NCI-H526 treated with DMSO at 0.1 percent for 48 hours (cell line): ENCODE data around the gene CIRBP.

ENCODE experiments used
- DNase-seq: peaks from one replicate; lab custom pipeline; 2025; lab: John Stamatoyannopoulos, UW

CIRBP gene

DNA sequence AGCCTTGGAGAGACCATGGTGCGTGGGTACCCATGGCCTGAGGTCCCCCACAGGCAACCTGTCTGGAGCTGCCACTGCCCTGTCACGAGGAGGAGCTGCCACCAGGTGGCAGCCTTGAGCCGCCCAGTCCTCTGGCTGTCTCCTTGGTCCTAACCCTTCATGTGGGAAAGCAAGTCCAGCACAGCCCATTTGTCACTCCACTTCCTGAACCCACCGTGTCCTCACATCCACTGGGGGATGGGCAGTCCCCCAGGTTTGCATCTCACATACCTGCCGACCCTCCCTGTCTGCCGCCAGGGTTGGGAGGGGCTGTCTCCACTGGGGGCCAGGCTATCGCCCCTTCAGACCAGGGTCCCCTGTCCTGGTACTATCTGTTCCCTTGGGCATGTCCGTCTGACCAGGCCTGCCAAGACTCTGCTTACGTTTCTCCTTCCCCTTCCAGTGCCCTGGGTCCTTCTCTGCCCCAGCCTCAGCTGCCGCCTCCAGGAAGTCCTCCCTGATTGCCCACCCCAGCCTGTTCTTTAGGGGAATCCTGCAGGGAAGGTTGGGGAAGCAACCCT is 10.7 kb downstream of the CIRBP start:
- no peak for DNase-seq

DNA sequence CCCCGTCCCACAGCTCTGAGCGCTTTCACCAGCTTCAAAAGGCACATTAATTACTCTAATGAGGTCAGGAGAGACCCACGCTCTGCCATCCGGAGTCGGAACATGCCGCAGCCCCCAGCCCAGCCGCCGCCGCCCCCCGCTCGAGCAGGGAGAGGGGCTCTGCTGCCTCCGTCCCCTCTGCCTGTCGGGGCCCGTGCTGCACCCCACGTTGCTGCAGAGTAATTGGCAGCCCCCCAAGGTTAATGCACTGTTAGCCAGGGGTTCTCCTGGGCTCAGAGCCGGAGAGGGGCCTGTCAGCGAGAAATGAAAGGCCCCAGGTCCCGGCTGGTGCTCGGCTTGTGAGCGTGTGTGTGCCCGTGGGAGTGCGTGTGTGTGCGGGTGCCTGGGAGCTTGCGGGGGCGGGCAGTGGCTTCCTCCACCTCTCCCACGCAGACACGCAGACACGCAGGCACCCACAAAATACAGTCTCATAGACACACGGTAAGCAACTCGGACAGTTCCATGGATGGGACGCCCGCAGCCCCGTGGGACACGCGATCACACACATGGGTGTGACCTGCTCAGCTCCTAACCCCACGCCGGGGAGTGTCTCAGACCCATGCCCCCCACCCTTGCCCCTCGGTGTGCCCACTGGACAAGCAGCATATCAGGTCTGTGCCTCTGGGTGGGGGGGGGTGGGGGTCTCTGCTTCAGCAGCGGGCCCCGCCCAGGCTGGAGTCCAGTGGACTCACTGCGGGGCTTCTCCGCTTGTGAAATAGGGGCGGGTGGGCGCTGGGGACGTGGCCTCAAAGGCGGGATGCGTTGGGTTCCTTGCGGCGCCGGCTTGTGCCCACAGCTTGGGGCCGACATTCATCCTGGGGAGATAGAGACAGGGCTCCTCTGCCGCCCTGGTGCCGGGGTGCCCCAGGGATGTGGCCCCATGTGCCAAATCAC is 11.8 kb downstream of the CIRBP start:
- DNase-seq, result no peak

DNA sequence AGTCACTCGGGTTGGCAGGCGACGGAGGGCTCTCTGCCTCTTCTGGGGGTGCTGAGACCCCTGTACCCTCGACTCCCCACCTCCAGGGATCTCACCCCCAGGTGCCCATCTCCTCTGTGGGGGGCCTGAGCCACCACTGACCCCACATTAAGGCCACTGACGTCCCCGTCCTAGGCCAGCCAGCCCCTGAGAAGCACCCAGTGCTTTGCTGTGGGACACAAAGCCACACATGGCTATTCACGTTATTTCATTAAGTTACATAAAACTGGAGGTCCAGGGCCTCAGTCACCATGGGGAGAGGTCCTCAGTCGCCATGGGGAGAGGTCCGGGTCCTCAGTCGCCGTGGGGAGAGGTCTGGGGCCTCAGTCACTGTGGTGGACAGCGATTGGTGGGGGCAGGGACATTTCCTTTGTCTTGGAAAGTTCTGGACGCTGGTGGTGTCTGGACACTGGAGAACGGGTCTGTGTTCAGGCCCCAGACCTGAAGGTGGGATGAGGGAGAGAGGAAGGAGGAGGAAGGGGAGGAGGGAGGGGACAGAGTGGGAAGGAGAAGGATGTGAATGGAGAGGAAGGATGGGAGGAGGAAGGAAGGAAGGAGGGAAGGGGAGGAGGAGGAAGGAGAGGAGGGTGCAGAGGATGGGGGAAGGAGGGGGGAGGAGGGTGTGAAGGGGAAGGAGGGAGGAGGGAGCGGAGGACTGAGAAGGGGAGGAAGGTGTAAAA is 12.6 kb downstream of the CIRBP start:
- no peak for DNase-seq

DNA sequence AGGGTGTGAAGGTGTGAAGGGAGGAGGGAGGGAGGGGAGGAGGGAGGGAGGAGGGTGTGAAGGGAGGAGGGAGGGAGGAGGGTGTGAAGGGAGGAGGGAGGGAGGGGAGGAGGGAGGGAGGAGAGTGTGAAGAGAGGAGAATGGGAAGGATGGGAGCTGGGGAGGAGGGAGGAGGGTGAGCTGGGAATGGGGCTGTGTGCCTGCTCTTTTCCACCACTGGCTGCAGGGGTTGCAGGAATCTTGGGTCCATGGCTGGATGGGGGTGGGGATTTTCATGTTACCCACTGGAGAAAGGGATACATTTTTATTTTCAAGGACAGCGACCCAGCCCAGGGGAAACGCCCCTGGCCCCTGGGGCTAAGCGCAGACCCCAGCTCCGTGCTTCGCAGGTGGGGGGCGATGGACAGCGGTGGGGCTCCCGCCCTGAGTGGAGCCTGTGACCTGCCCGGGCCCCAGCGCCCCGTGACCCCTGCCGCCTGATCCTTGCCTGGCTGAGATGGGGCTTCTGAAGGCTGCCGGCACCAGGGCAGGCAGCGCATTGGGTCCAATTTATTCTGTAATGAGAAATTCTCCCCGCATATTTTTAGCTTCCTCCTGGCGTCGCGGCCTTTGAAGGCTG is 13.6 kb downstream of the CIRBP start:
- DNase-seq, result no peak

DNA sequence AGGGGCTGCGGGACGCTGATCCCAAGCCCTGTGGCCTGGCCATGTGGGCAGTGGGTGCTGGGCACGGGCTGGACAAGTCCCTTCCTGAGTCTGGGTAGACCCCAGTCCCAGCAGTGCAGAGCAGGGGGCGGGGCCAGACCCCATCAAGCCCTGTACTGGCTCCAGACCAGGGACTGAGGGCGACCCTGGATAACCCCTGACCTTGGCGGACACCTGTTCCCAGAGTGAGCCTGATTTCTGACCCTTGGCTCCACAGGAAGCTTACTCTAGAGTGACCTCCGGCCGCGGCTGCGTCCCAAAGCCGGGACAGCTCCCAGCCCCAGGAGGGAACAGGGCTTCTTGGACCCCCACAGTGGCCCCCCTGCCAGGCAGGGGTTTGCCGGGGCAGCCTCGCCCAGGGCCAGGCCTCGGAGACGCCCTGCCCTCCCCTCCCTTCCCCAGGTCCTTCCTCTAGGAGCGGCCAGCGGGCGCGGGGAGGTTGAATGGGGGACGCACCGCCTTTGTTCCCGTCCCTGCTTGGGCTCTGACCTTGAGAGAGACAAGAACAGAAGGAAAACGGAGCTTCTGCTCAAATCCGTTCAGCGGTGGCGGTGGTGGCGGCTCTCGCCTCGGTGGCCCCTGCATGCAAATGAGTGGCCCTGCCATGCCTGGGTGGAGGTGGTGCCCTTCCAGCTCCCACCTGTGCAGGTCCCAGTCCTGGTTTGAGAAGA is 14.2 kb downstream of the CIRBP start:
- DNase-seq, result no peak

DNA sequence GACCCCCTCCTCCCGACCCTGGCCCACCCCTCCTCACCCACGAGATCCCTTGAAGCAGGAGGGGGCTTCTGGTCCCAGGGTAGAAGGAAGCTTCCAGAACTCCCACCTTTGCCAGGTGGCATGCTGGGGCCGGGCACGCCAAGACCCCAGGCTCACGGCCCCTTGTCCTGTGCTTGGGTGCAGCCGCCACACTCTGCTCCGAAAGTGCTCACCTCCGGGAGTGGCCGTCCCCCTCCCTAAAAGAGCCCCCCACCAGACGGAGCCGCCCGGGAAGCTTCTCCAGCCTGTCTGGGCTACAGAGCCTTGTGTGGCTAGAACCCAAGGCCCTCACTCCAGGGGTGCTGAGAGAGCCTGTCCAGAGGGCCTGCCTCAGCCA is 14.8 kb downstream of the CIRBP start:
- no peak for DNase-seq

DNA sequence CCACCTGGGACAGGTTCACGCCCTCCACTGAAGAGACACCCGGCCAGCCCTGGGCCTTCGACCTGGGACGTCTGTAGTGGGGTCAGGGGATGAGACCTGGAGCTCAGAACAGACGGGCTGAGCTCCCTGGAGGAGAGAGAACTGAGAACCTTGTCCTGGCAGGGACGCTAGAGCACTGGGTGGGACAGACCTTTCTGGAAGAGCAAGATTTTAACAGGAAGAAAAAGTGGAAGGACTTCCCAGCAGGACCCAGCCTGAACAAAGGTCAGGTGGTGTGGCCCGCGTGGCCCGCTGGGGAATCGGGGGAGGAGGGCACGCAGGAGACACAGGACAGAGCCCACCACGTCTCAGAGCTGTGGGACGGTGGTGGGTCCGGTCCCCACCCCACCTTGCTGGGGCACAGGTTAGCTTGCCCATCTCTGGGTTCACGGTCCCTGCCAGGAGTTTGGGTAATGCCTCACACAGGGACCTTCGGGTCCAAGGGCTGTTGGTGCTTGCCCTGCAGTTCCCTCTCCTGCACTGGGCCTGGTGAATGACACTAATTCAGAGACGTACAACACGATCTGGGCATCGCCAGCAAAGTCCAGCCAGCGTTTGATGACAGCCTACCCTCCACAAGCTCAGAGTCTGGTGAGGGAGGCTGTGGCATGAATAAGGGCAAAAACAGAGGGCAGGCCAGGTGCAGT is 15.3 kb downstream of the CIRBP start:
- DNase-seq, result no peak

DNA sequence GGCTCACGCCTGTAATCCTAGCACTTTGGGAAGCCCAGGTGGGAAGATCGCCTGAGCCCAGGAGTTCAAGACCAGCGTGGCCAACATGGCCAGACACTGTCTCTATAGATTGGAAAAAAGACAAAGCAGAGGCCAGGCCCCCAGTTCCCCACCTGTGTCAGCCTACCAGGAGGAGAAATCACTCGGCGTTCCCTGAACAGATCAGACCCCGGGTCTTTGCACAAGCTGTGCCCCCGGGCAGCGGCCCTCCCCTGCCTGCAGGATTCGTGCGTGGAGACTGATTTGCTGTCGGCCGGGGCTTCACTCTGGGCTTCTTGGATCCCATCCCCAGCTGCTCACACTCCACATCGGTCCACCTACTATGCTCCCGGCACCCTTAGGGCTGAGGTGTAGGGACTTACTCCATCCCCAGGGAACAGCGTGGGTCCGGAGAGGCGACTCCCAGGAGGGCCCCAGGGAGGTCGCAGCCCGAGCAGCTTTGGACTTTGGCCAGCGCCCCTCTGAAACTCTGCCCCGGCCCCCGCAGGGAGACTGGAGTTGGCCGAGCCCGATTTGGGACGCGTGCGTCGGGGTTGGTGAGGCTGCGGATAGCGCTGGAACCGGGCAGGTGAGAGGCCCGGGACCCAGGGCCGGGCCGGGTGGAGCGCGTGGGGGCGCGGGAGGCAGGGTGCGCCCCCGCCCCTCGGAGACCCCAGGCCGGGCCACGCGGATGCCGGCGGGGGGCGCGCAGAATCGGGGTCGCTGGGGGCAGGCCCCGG is 16.0 kb downstream of the CIRBP start:
- DNase-seq, result no peak

DNA sequence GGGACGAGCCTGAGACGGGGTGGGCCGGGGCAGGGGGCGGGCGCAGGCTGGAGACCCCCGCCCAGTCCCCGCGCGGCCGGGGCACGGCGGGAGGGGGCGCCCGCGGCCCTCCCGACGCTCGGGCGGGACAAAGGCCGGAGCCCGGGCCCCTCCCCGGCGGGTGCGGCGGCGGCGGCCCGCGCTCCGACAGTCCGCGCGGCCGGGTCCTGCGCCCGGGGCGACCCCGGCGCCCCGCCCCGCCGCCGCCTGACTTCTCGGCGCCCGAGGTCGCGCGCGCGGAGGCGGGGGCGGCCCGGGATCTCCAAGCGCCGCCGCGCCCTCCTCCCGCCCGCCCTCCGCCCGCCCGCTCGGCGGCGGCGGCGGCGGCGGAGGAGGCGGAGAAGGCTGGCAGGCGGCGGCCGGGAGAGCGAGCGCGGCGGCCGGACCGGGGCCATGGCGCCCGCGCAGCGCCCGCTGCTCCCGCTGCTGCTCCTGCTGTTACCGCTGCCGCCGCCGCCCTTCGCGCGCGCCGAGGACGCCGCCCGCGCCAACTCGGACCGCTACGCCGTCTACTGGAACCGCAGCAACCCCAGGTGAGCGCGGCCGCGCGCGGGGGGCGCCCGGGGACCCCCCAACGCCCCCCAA is 16.7 kb downstream of the CIRBP start, which contains the start of gene EFNA2:
TSS of gene EFNA2 (plus strand) at position 137 of the 624 bp plus-strand sequence. CDS start at position 433, 296 bp downstream.
- no peak for DNase-seq

DNA sequence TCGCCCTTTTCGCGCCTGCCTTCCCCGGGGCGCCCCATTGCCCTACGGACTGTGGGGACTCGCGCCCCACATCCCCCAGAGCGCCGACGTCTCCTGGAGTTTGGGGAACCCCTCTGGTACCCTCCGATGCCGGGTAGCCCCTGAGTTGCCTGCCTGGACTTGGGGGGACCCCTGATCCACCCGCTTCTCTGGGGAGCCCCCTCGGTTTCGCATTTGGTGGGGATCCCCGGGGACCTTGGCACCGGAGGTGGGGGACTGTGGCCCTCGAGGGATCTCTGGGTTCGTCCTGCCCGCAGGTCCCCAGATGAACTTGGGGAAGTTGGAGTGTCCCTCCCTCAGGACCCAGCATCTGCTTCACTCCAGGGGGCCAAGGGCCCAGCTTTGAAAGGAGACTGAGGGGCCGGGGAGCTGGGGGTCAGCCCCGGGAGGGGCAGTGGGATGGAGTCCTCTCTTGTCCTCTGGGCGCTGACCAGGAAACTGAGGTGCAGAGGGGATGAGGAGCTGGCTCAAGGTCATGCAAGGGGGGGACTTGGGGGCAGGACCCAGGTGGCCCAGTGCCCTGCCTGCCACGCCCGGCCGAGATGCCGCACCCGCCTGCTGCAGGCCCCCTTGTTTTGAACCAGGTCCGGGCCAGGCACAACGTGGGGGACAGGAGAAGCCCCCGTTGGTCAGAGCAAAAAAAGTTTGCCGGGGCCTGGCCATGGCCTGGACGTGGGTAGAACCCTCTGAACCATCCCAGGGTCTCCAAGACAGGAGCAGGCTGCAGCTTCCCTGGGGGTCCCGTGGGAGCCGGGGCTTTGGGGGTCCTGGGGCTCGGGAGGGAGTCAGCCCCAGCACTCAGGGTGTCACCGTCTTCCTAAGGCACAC is 17.6 kb downstream of the CIRBP start:
- DNase-seq, result no peak

DNA sequence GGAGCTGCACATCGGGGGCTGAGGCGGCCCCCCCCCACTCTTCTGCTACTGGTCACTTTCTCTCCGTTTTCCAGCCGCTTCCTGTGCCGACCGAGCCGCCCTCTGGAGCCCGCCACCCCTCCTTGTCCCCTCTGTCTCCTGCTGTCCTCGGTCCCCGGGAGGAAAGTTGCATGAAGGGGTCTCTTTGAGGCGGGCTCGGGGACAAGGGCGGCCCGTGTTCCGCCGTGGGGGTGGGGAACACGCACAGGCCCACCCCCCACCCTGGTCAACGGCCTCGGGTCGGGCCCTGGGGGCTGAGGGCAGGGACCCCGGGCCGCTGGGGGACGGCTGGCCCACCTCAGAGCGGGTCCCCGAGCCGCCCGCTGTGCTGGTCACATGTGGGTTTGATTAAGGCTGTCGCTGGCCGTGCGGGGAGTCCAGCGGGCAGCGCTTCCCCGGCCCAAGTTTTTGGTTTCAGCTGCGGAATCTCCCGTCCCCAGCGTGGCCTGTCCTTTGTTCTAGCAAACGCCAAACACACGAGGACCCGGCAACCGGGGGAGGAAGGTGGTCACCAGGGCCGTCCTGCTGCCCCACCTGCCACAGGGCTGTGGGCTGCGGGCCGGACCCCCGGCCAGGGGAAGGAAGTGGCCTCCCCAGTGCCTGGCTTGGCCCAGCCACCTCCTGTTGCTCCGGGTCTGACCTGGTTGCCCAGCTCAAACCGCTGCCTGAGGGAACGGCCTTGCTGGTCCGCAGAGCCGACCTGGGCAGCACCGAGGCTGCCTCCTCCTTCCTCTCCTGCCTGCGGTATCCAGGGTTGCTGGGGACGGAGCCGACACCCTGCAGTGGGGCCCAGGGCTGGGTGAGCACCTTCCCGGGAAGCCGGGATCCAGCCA is 18.5 kb downstream of the CIRBP start:
- no peak for DNase-seq

DNA sequence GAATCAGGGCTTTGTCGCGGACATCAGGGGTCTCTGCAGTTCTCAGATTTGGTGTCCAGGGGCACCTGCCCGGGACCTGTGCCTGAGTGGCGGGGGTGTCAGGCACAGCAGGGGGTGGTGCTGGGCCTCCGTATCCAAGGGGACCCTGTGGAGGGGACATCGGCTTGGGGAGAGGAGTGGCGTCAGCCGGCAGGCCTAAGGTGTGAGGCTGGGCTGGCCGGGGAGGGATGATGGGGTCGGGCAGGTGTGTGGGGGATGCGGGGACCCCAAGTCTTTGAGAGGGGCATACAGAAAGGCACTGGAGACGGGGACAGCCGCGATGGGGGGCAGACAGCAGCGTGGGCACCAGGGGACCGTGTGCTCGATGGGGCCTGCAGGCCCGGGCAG is 19.1 kb downstream of the CIRBP start:
- DNase-seq, result no peak

DNA sequence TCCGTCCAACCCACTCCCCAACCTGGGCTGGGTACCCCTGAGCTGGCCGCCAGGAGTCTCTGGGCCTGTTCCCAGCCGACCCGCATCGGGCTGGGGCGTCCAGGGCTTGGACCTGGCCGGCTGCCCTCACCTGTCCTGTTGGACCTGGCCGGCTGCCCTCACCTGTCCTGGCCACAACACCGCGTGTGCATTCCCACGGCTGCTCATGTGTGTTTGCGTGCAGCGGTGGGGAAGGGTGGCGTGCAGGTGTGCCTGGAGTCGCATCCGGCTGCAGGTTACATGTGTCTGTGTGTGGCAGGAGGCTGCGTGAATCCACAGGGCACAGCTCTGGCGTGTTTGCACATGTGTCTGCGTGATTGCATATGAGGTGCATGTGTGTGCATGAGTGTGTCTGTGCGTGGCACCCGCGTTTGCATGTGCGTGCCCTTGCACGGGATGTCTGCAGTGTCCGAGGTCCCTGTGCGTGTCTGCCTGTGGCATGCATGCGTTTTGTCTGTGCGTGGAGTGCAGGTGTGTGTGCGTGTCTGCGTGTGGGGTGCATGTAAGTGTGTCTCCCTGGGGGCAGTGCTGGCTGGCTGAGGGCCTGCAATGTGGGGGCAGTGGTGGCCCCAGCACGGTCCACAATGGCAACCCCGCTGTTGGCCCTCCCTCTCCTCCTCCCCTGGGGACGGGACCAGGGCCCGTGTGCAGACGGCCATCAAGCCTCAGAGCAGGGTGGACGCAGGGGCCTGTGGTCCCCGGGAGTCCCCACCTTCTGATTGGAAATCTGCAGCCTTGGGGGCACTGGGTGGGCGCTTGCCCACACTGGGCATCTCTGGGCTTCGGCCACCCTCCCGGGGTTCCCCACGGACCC is 19.9 kb downstream of the CIRBP start:
- no peak for DNase-seq

DNA sequence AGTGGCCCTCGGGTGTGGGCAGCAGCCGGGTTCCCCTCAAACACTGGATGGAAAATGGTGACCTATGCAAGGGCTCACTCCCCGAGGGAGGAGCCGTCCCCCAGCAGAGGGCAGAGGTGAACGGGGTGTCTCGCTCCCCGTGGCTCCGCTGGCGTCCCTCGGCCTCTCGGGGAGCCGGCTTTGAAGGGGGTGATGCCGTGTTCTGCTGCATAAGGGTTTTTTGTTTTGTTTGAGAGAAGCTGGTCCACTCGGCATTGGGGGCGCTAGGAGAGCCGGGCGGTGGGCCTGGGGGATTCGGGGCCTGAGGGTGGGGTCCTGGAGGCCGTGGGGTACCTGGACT is 20.5 kb downstream of the CIRBP start:
- DNase-seq, result no peak

DNA sequence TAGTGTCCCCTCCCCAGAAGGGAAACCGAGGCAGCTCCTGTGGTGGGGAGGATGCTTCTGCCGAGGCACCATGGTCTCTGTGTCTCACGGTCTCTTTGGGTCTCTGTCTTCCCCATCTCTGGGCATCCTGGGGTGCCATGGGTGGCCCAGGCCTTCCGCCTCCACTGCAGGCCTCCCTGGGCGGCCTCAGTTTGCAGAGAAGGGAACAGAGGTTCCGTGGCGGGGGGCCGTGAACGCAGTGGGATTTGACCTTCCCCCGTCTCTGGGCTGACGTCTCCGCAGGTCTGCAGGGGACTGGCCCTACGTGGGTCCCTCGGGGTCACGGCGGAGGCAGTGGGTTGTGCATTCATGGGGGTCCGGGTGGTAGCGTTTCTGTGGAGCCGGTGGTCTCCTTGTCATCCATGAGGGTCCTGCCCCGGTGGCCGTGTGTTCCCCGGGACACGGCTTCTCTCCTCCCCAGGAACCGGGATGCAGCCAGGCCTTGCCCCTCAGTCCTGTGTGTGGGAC is 21.1 kb downstream of the CIRBP start:
- no peak for DNase-seq

DNA sequence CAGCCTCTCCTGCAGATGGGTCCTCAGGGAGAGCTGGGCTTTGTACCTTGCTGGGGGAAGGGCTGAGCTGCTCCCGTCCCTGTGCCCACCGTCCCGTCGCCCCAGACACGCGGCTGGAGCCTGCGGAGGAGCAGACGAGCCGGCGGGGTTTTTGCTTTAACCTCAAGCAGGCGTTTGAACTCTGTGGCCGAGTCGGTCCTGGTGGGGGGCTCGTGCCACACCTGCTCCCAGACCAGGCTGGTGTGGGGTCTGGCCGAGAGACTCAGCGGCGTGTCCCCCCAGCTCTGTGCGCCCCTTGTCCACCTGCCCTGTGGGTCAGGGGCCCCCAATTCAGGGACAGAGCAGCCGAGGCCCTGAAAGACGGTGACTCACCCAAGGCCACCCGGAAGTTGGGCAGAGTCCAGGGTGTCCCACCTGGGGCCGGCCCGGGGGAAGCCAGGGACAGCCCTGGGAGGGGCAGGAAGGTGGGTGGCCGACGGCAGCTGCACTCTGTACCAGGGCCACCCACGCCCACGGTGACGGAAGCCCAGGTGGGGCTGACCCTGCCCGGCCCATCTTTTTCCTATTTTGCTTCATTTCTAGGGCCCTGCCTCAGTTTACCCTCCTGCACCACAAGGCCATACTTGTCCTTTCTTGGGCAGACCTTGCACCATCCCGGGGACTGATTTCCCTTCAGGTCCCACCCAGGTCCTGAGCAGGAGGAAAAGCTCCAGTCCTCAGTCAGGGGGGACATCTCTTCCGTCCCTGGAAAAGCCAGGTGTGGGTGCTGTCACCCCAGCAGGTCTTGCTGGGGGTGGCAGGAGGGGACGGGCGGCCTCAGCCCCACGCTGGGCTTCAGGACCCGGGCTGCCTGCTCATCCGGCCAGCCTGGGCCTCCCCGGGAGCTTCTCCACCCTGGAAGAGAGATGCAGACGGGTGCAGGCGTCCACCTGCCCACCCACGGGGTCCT is 21.8 kb downstream of the CIRBP start:
- no peak for DNase-seq
